Breast epithelium (tissue), 3 donors: ENCODE measurements around the gene ADCY1.

Source experiments
- CTCF ChIP-seq, 3 donors: fragments of 450-650 bp; IDR thresholded peaks; one replicate each; pipeline ENCODE4 v1.5.1; 2016 to 2017; ENCODE audit warnings: antibody characterized with exemption in 3 of 3, mild to moderate bottlenecking in 3 of 3, moderate library complexity in 3 of 3
- POLR2A ChIP-seq: fragments of 450-650 bp; IDR thresholded peaks from one replicate; pipeline ENCODE4 v1.6.1; 2016; ENCODE audit warnings: antibody characterized with exemption, mild to moderate bottlenecking, moderate library complexity

DNA sequence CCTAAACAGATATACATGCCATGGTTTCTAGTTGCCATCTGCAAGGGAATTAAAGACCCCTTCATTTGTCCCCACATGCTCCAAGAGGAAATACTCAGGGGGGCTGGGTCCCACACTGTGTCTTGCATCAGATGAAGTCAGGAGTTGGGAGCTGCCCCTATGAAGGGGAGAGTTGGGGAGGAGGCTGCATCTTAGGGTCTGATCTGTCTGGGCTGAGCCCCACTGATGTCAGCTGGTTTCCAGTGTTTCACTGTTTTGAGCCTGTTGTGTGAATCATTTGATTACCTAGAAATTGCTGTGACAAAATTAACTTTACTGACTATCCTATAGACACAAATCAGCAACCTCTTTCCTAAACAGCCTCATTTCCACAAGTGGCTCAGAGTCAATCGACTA, 4.9 kb upstream of the ADCY1 start:
- TF ChIP-seq CTCF (IDR thresholded peaks at IDR 0.05) = no peak
- TF ChIP-seq POLR2A = no peak
